ENCODE results near the gene PRDM8. TPM values are rescaled to one million over a fixed set of nuclear protein-coding genes. Genes with fewer than 3 reads are reported as not detected.
A peak's percentile ranks its signal among the peaks of the same experiment; 100 is the strongest.

PRDM8 gene
- total RNA-seq, 1 experiment from 2014 or later: 2.5 TPM

DNA sequence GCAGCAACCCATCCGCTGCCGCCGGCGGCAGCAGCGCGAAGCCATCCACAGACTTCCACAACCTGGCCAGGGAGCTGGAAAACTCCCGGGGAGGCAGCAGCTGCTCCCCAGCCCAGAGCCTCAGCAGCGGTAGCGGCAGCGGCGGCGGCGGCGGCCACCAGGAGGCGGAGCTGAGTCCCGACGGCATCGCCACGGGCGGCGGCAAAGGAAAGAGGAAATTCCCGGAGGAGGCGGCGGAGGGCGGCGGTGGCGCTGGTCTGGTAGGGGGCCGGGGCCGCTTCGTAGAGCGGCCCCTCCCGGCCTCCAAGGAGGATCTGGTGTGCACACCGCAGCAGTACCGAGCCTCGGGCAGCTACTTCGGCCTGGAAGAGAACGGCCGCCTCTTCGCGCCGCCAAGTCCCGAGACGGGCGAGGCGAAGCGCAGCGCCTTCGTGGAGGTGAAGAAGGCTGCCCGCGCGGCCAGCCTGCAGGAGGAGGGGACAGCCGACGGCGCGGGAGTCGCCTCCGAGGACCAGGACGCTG is 4.9 kb downstream of the PRDM8 start:
- Histone ChIP-seq H3K4me3 (peak overlapping the region; percentile 63), H3K27ac (peak overlapping the region; percentile 51), H3K27me3 (no peaks in the 10 kb centered on the region), H3K9me3 (replicated peaks) (no peaks in the 10 kb centered on the region), H3K4me1 (no peaks in the 10 kb centered on the region), H3K36me3 (0 out of 2 replicates have a peak, but pooled peaks cover 2% of the 10 kb centered on the region)
- peak; percentile 69 to 72 for DNase-seq

DNA sequence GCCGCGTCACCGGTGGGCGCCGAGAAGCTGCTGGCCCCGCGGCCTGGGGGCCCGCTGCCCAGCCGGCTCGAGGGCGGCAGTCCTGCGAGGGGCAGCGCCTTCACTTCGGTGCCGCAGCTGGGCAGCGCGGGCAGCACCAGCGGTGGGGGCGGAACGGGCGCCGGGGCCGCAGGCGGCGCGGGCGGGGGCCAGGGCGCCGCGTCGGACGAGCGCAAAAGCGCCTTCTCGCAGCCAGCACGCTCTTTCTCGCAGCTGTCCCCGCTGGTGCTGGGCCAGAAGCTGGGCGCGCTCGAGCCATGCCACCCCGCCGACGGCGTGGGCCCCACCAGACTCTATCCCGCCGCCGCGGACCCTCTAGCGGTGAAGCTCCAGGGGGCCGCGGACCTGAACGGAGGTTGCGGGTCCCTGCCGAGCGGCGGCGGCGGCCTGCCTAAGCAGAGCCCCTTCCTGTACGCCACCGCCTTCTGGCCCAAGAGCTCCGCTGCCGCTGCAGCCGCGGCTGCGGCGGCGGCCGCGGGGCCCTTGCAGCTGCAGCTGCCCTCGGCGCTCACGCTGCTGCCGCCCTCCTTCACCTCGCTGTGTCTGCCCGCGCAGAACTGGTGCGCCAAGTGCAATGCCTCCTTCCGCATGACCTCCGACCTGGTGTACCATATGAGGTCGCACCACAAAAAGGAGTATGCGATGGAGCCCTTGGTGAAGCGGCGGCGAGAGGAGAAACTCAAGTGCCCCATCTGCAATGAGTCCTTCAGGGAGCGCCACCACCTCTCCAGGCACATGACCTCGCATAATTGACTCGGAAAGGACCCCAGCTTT is 5.6 kb downstream of the PRDM8 start:
- Histone ChIP-seq H3K4me3 (peak overlapping the region; percentile 63), H3K27me3 (no peaks in the 10 kb centered on the region), H3K4me1 (no peaks in the 10 kb centered on the region), H3K9me3 (replicated peaks) (no peaks in the 10 kb centered on the region), H3K36me3 (0 out of 2 replicates have a peak, but pooled peaks cover 2% of the 10 kb centered on the region), H3K27ac (peak overlapping the region; percentile 52; the same call in 1 of the 2 replicates)
- peak; percentile 35 to 54 for DNase-seq

DNA sequence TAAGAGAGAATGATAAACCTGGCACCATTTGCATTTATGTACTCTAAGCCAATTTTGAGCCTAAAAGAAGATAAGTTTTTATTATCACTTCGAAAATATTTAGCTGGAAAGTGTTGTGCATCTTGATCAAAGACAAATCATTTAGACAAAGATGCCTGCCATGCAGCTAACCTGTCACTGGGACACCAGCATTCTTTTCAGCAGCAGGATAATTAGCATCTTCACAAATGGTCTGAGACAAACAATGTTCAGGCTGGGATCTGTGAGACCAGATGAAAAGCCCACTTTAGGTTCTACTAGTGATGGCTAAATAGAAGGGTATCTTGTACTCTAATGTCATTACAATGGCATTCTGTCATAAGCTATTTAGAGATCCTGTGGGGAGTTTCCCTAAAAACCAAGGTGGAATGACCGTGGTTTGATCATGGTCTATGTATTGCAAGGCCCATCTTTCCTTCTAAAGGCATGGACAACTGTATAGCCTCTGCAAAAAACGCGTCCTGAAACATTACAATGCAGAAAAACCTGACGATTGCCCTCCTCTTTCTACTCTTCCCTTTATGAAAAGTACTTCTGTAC is 7.2 kb downstream of the PRDM8 start:
- Histone ChIP-seq H3K27ac (no peak overlapping the region), H3K27me3 (no peaks in the 10 kb centered on the region), H3K9me3 (replicated peaks) (no peaks in the 10 kb centered on the region), H3K4me3 (no peak overlapping the region), H3K4me1 (no peaks in the 10 kb centered on the region), H3K36me3 (0 out of 2 replicates have a peak, but pooled peaks cover 2% of the 10 kb centered on the region)
- DNase-seq: no peak

DNA sequence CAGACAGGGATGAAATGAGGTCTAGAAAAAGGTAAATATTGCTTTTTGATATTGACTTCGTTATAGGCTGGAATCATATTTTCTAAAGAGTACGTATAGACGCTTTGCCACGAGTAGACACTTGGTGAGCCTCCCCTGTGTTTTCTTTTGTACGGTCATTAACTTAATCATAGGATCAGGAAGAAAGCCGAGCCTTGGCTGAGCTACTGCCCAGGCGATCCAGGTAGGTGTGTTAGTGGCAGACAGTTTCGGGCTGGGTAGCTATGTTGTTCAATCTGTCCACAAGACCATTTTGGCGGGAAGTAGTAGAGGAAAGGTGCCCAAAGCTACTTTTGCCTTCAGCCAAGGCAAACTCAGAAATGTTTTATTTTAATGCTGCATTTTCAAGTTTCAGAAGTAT is 8.8 kb downstream of the PRDM8 start:
- H3K27ac ChIP-seq: no peak overlapping the region
- no peak for DNase-seq
- H3K4me3 ChIP-seq: no peak overlapping the region
- no peaks in the 10 kb centered on the region for H3K36me3 ChIP-seq
- H3K9me3 ChIP-seq (replicated peaks): no peaks in the 10 kb centered on the region
- no peaks in the 10 kb centered on the region for H3K27me3 ChIP-seq
- peaks cover 7% of the 10 kb centered on the region; the same call in 1 of the 2 replicates for H3K4me1 ChIP-seq

DNA sequence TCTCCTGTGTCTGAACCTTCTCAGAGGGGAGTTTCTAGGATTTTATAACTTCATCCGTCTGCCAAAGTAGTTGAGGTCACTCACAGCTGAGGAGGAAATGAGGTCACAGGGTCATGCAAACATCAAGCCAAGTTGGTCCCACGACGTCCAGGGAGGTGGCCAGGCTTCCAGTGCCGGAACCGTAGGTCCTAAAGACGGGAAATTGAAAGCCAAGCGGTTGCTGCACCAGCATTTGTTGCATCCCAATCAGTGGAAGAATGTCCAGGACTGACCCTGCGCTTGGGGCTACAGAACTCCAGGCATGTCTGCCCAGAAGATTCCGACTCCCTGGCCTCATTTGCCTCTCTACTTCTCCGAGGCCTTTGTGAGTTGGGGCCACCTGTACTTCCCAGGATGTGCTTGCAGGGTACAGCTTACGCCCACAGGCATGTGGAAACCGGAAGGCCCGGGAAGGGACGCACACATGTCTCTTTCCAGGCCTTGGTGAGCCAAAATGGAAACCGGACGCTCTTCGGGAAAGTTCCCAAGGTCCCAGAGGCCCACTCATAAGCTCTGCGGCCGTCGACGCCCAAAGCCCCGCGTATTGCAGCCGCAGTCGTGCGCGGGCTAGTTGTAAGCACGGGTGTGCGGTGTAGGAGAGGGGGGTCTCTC is 9.3 kb downstream of the PRDM8 start:
- H3K27ac ChIP-seq: no peak overlapping the region
- H3K4me3 ChIP-seq: no peak overlapping the region

DNA sequence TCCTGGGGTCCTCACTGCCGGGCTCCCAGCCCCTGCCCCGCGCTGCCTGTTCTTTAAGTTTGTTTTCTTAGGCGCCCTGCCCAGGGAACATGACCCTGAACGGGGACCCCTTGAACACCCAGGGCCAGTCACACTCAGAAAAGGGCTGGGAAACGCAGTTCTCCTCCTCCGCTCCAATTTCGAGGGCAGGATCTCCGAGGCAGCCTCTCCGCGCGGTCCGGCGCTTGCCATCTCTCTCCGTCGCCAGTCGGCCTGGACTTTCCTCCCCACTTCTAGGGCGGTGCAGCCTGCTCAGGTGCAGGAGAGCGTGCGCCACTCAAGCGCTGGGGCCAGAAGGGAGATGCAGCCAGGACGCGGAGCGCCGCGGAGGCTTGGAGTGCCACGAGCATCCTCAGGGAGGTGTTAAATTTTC is 9.9 kb downstream of the PRDM8 start:
- H3K36me3 ChIP-seq: no peaks in the 10 kb centered on the region
- peaks cover 7% of the 10 kb centered on the region; the same call in 1 of the 2 replicates for H3K4me1 ChIP-seq
- no peak for DNase-seq
- no peak overlapping the region for H3K27ac ChIP-seq
- H3K9me3 ChIP-seq (replicated peaks): no peaks in the 10 kb centered on the region
- no peak overlapping the region for H3K4me3 ChIP-seq
- H3K27me3 ChIP-seq: no peaks in the 10 kb centered on the region

More for the DNA sequence above, 9.3 kb downstream of the PRDM8 start:
- no peak for DNase-seq
- Histone ChIP-seq H3K4me1 (peaks cover 7% of the 10 kb centered on the region; the same call in 1 of the 2 replicates), H3K9me3 (replicated peaks) (no peaks in the 10 kb centered on the region), H3K27me3 (no peaks in the 10 kb centered on the region), H3K36me3 (no peaks in the 10 kb centered on the region)

DNA sequence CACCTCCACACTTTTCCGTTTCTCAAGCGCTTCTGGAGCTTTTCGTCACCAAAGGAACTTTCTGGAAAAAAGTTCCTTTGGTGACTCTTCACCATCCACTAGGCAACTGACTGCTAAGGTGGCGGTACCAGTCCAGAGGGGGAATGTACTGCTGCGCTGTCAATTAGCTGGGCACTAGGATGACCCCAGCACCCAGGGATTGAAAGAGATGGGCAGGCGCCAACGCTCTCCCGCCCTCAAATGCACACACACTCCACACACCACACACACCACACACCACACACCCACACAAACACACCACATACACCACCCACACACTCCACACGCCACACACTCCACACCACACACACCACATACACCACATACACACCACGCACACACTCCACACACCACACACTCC is 10.4 kb downstream of the PRDM8 start:
- no peaks in the 10 kb centered on the region for H3K27me3 ChIP-seq
- no peaks in the 10 kb centered on the region for H3K9me3 ChIP-seq (replicated peaks)
- H3K27ac ChIP-seq: no peak overlapping the region
- no peaks in the 10 kb centered on the region for H3K36me3 ChIP-seq
- peaks cover 7% of the 10 kb centered on the region; the same call in 1 of the 2 replicates for H3K4me1 ChIP-seq
- H3K4me3 ChIP-seq: no peak overlapping the region
- no peak for DNase-seq

DNA sequence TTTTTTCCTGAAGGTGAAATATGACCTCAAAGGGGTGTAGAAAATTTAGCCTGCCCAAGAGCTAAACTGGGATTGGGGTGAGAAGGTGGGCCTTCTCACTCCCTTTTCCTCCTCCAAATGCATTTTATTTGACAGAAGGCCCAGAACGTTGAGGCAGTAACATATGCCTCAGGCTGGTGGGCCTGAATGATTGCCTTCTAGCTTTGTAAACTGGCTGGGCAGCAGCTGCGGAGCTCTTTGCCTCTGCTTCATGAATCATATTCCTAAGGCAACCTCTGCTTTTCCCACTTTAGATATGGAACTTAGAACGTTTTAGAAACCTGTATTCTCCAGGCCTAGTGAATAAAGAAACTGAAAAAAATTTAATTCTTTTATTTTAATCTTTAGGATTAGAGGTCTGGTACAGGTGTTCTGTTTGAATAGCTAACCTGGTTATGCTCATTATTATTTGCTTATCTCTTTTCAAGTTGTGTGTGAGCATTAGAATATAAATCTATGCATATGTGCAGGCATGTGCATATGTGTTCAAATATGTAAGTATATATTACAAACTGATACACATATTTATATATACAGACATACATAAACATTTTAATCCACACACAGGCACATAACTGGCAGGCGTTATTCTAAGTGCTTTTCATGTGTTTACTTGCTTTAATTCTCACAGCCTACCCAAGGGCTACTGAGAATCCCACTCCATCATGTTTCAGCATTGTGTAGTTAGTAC is 11.5 kb downstream of the PRDM8 start:
- H3K27ac ChIP-seq: no peak overlapping the region
- DNase-seq: peak in 1 of 2 experiments; percentile 54
- H3K36me3 ChIP-seq: no peaks in the 10 kb centered on the region
- H3K27me3 ChIP-seq: no peaks in the 10 kb centered on the region
- H3K4me3 ChIP-seq: no peak overlapping the region
- peaks cover 7% of the 10 kb centered on the region; the same call in 1 of the 2 replicates for H3K4me1 ChIP-seq
- no peaks in the 10 kb centered on the region for H3K9me3 ChIP-seq (replicated peaks)

DNA sequence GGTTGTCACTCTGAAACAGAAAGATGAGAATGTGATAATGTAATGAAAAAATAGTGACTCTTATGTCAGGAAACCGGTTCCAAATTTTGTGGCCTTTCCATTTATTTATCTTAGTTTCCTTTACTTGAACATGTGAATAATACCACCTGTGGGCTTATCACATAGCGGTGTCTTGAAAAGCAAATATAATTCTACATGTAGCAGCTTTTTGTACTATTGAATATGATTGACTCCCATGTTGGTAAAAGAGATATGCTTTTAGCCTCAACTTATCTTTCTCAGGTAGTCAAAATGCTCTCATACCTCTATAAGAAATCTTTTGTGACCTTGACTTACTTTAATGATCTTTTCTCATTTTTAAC is 12.0 kb downstream of the PRDM8 start:
- no peak for DNase-seq
- H3K27me3 ChIP-seq: no peaks in the 10 kb centered on the region
- H3K27ac ChIP-seq: no peak overlapping the region
- H3K36me3 ChIP-seq: no peaks in the 10 kb centered on the region
- H3K9me3 ChIP-seq (replicated peaks): no peaks in the 10 kb centered on the region
- H3K4me1 ChIP-seq: peaks cover 7% of the 10 kb centered on the region; the same call in 1 of the 2 replicates
- H3K4me3 ChIP-seq: no peak overlapping the region

DNA sequence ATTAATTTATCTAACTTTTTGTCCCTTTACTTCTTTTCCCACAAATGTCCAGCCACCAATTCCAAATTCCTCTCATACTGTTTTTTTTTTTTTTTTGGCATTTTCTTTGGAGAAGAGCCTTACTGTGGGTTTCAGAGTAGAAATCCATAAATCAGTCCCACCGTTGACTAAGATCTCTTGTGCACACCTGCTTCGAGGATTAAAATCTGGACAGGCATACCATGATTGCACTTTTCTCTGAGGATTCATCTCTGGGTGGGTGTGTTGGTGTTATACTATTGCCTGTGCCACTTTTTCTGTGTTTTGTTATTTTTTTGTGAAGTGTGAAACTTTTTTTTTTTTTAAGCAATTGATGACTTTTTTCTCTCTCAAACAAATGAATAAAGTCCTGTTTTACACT is 13.2 kb downstream of the PRDM8 start:
- peak in 1 of 2 experiments; percentile 54 for DNase-seq
- Histone ChIP-seq H3K4me1 (peaks cover 7% of the 10 kb centered on the region; the same call in 1 of the 2 replicates), H3K27me3 (no peaks in the 10 kb centered on the region), H3K36me3 (no peaks in the 10 kb centered on the region), H3K9me3 (replicated peaks) (no peaks in the 10 kb centered on the region), H3K27ac (no peak overlapping the region), H3K4me3 (no peak overlapping the region)

DNA sequence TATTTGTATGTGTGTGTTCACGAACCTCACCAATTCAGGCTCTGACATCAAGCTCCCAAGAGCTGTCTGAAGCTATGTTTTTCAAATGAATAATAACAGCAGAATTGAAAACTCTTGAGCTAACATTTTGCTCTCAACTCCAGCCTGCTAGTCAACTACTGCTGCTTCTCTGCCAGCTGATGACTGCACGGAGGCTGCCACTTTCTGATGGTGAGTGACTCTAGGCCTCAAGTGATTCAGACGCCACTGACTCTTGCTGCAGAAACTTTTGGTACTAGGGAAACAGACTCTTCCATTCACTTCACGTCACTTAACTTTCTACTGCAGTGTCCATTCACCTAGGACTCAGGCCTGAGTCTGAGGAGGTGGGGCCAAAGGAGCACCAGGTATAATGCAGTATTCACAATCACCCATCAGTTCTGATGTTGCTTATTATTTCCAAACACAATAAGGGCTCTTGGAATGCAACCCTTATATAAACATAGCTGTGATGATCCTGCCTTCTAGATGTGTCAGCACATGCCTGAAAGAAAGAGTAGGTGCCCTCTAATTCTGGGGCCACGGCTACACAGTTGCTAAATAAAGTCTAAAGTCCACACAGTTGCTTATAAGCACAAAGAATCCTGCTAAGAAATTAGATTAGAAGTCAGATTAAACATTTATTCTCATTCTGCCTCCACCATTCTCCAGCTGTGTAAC is 16.0 kb downstream of the PRDM8 start:
- Histone ChIP-seq H3K36me3 (no peaks in the 10 kb centered on the region), H3K4me1 (peaks cover 7% of the 10 kb centered on the region; the same call in 1 of the 2 replicates), H3K9me3 (replicated peaks) (no peaks in the 10 kb centered on the region), H3K4me3 (no peak overlapping the region), H3K27me3 (no peaks in the 10 kb centered on the region), H3K27ac (no peak overlapping the region)
- no peak for DNase-seq

DNA sequence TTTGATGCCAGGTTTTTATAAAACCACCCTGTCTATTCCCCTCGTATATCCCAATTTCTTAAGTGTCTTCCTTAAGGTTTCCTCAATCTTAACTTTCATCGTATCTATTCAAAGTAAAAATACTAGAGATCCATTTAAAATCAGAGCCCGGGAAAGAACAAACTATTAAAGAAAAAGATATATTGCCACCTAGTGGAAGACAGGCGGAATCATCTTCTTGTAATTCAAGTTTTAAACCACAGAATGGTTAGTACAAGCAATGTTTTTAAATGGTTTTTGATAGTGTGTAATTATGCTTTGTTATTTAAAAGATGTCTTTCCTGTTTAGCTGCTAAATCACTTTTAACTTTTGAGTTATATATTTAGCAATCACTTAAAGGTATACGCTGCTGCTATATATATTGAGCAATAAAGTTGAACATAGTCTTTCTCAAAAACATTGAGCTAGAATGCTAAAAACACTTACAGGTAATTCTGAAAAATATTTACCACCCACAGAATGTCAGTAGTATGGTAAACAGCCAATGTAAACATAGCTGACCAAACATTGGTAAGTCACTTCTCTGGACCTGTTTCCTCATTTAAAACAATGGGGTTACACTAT is 18.2 kb downstream of the PRDM8 start:
- no peak overlapping the region for H3K4me3 ChIP-seq
- no peaks in the 10 kb centered on the region for H3K9me3 ChIP-seq (replicated peaks)
- H3K27ac ChIP-seq: no peak overlapping the region
- peaks cover 19% of the 10 kb centered on the region for H3K4me1 ChIP-seq
- H3K27me3 ChIP-seq: no peaks in the 10 kb centered on the region
- peak in 1 of 2 experiments; percentile 60 for DNase-seq
- no peaks in the 10 kb centered on the region for H3K36me3 ChIP-seq

DNA sequence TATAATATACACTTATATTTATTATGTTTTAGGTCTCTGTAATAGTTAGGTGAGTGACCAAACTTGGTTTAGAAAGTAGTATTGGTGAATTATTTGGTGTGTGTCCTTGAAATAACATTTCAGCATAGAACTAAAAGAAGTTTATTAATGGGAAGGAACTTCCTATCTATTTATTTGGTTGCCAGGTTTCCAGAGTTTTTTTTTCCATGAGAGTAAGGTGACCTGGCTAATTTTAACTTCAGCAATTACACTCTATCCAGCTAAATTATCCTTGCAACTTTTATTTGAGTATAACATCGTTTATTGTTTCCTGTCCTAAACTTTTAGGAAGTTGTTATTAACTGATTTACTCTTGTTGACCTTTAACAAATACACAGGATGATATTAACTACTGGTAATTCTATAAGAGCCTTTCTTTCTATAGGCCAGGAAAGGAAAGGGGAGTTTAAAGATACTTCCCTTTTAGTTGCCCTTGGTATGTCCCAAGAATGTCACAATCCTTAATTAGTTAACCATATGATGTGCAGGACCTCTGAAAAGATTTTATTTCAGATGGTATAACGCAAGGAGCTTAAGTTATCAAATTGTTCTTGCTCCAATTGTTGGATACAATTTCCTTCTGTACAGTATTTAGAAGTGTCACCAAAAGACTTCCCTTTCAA is 18.9 kb downstream of the PRDM8 start:
- Histone ChIP-seq H3K36me3 (no peaks in the 10 kb centered on the region), H3K4me1 (peaks cover 20% of the 10 kb centered on the region), H3K9me3 (replicated peaks) (no peaks in the 10 kb centered on the region), H3K4me3 (no peak overlapping the region), H3K27ac (no peak overlapping the region), H3K27me3 (no peaks in the 10 kb centered on the region)
- DNase-seq: no peak

All from SJCRH30 (cell line).